ENCODE measurements around the gene MPPED2.

MPPED2 gene

DNA sequence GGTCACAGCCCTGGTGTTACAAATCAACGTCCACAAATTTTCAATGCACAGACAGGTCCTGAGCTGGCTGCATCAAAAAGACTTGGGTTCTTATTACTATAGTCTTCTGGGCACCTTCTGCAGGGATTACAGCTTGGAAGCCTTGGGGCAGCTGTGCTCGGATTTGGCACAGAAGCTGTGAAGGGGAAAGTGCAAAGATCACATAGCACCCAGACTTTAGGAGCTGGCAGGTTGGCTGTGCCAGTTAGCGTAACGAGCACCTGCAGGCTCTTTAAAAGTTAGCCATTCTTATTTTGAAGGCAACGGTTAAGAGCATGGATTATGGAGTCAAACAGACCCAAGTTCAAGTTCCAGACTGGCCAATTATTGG is 162.9 kb downstream of the MPPED2 start:
- no peaks in the 10 kb centered on the region for H3K9me3 Mint-ChIP-seq

DNA sequence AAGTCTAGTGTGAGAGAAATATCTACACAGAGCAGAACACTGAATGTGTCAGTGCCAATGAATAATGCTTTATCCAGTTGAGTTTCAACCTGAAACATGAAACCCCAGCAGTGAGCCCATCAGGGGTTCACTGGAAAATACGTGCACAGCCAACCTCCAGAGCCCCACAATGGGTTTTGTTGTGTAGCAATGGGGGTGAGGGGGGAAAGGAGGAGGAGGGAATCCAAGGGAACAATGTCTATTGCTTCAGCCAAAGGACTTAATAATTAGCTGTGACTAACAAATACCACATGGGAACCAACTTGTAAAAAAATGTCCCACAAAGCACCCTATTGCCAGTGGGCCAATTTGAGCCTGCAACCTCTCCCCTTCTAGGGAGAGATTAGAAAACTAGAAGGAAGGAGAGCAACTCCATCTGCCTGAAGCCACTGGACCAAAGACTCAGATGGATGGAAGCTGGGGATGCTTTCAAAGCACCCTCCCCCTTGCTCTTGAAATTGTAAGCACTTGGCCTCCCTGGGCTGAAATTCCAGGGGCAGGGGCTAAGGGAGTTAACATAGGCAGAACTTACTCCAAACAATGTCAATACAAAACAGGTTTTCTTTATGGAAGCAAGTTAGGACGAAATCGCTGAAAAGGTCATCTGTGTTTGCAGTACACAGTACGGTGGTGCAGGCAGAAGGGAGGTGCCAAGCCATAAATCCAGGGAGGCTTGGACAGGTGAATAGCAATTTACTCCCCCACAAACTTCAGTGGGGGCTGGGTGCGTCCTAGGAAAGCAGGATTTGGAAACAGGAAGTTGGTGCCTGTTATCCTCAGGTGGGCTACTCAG is 163.5 kb downstream of the MPPED2 start:
- H3K27me3 Mint-ChIP-seq = peaks cover 11% of the 10 kb centered on the region
- no peak overlapping the region for H3K4me3 Mint-ChIP-seq
- H3K36me3 Mint-ChIP-seq = no peaks in the 10 kb centered on the region
- no peaks in the 10 kb centered on the region for H3K4me1 Mint-ChIP-seq
- no peaks in the 10 kb centered on the region for H3K9me3 Mint-ChIP-seq
- ATAC-seq = no peak
- no peak overlapping the region for H3K27ac Mint-ChIP-seq

More for the DNA sequence above, 162.9 kb downstream of the MPPED2 start:
- H3K27ac Mint-ChIP-seq = no peak overlapping the region
- no peaks in the 10 kb centered on the region for H3K4me1 Mint-ChIP-seq
- peaks cover 11% of the 10 kb centered on the region for H3K27me3 Mint-ChIP-seq
- no peaks in the 10 kb centered on the region for H3K36me3 Mint-ChIP-seq
- H3K4me3 Mint-ChIP-seq = no peak overlapping the region
- ATAC-seq = no peak

DNA sequence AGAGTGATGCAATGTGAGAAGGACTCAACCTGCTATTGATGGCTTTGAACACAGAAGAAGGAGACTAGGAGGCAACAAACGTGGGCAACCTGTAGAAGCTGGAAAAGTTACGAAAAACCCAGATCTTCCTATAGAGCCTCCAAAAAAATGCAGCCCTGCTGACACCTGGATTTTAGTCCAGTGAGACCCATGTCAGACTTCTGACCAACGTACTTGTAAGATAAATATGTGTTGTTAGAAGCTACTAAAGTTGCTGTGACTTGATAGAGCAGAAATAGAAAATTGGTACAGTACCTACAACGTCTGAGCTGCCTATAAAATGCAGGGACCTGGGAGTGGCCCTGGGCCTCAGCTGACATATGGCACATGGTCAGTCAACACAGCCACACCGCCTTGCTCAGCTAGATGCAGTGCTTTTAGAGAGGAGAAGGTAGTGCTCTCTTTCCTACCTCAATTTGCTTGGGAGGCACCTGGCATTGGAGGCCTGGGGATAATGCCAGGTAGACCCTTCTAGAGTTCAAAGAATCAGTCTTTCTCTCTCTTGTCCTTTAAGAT is 165.8 kb downstream of the MPPED2 start:
- no peaks in the 10 kb centered on the region for H3K27me3 Mint-ChIP-seq
- H3K36me3 Mint-ChIP-seq = no peaks in the 10 kb centered on the region
- H3K27ac Mint-ChIP-seq = no peak overlapping the region
- H3K9me3 Mint-ChIP-seq = no peaks in the 10 kb centered on the region
- no peak for ATAC-seq
- no peaks in the 10 kb centered on the region for H3K4me1 Mint-ChIP-seq
- H3K4me3 Mint-ChIP-seq = no peak overlapping the region

DNA sequence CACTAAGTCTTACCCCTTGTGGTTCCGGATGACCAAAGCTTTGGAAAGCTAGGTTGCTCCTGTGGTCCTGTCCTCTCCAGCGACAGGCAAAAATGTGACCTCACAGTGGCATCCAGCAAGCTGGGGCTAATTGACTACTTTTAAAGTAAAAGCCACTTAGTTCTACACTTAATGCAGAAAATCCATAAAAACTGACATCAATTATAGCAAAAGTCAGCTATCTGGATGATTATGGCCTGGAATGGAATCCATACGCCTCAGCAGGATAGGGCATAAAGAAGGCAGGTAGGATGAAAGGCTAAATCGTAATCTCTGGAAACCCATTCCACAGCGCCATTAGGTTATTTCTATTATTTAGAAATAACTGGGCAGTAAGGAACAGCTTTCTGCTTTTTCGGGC is 171.3 kb downstream of the MPPED2 start:
- Mint-ChIP-seq H3K27ac (no peak overlapping the region), H3K36me3 (no peaks in the 10 kb centered on the region), H3K4me1 (no peaks in the 10 kb centered on the region), H3K4me3 (no peak overlapping the region), H3K9me3 (no peaks in the 10 kb centered on the region), H3K27me3 (no peaks in the 10 kb centered on the region)
- ATAC-seq = no peak

DNA sequence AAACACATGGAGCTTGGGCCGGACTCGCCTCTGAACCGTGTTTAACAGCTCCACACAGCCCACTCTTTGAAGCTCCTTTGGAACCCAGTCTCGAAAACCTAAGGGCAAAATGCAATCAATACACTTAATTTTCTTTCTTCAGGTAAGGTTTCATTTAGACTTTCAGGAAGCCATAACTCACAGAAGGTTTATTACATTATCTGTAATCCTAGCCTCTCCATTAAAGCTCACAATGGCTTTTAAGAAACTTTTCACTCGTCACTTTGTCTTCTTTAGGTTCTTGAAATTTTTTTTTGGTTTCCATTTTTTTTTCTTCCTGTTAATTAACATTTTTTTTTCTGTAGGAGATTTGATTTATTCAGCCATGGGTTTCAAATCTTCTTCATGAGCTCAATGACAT is 171.9 kb downstream of the MPPED2 start:
- H3K36me3 Mint-ChIP-seq = no peaks in the 10 kb centered on the region
- H3K4me1 Mint-ChIP-seq = no peaks in the 10 kb centered on the region
- no peaks in the 10 kb centered on the region for H3K27me3 Mint-ChIP-seq
- no peaks in the 10 kb centered on the region for H3K9me3 Mint-ChIP-seq
- H3K27ac Mint-ChIP-seq = no peak overlapping the region
- no peak overlapping the region for H3K4me3 Mint-ChIP-seq
- no peak for ATAC-seq

DNA sequence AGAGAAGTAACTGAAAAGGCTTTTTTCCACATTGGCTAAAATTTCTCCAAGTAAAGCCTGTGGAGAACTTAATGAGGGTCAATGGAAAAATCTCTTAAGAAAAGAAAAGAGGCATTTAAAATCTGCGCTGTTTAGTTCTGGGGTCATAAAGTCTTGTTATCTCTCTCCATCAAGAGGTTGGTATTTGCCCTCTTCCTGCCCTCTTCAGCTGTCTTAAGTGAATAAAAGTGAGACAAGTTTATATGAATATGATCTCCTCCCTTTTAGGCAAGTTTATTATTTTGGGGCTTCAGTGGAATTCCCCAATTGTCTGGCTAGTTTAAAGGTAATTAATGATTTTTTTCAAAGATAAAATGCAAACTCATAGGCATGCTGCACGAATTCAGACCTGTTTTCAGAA is 173.6 kb downstream of the MPPED2 start:
- Mint-ChIP-seq H3K36me3 (no peaks in the 10 kb centered on the region), H3K27me3 (no peaks in the 10 kb centered on the region), H3K4me1 (no peaks in the 10 kb centered on the region), H3K9me3 (no peaks in the 10 kb centered on the region), H3K27ac (no peak overlapping the region), H3K4me3 (no peak overlapping the region)
- ATAC-seq = no peak

DNA sequence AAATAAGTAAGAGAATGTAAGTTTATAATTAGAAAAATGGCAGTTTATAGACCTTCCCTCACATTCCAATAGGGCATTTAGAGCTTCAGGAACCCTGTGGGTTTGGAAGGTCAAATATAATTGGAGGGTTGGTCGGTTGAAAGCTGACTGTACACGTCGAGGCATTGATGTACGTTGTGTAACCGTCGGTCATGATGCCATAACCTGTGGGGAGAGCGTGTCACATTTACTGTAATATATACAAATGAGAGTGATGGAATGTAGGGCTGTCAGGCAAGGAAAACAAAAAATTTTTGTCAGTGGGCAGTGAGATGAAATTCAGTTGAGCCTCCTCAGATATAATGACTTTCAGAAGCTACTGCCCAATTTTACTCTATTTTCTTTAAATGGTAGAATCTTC is 174.8 kb downstream of the MPPED2 start:
- Mint-ChIP-seq H3K27me3 (peaks cover 5% of the 10 kb centered on the region), H3K9me3 (no peaks in the 10 kb centered on the region), H3K36me3 (no peaks in the 10 kb centered on the region), H3K27ac (no peak overlapping the region), H3K4me3 (no peak overlapping the region), H3K4me1 (no peaks in the 10 kb centered on the region)
- no peak for ATAC-seq

DNA sequence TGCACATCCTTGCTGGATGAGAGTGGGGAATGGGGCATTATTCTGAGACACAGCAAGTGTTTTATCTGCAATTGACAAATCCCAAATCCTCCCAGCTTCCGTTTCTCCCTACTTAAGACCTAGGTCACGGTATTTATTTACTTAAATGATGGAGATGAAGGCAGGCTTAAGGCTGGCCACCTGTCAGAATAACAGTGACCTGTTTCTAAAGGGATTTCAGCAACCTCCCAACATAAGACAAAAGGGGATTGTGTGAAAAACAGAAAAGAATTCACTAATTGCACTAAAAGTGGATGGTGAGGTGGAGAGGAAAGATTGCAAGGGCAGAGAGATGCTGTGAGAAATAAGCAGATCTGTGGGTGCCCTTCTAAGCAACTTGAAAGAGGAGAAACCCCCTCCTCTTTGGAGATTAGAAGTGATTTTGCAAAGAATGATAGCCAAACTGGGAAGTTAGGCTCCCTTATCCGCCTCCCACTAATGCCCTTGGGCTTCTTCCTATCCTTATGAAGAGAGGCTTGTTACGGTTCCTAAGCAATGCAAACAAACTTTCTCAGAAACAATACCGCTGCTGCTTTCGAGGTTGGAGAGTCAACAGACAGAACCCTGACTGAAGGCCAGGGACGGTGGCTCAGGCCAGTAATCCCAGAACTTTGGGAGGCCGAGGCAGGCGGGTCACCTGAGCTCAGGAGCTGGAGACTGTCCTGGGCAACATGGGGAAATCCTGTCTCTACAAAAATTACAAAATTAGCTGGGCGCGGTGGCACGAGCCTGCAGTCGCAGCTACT is 179.0 kb downstream of the MPPED2 start:
- H3K36me3 Mint-ChIP-seq = no peaks in the 10 kb centered on the region
- peaks cover 19% of the 10 kb centered on the region for H3K27me3 Mint-ChIP-seq
- no peaks in the 10 kb centered on the region for H3K4me1 Mint-ChIP-seq
- H3K27ac Mint-ChIP-seq = no peak overlapping the region
- H3K9me3 Mint-ChIP-seq = no peaks in the 10 kb centered on the region
- no peak for ATAC-seq
- H3K4me3 Mint-ChIP-seq = no peak overlapping the region

DNA sequence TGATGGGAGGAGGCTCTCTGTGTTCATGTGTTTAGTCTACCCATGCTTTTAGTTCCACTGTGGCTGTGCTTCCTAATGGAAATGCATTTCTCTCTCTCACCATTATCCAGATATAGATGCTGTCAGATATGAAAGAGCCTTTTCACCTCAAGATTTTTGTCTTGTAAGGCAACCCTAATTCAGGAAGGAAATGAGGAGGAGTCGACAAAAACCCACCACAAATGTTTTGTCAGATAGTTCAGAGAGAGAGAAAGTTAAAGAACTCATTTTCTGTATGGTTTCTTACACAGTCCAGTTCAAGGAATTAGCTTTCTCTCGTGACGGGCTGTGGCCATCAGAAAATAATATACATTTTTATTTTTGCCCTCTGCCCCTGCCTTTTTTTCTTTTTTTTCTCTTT is 180.8 kb downstream of the MPPED2 start:
- no peak overlapping the region for H3K4me3 Mint-ChIP-seq
- H3K27ac Mint-ChIP-seq = no peak overlapping the region
- peaks cover 19% of the 10 kb centered on the region for H3K27me3 Mint-ChIP-seq
- no peaks in the 10 kb centered on the region for H3K36me3 Mint-ChIP-seq
- H3K9me3 Mint-ChIP-seq = no peaks in the 10 kb centered on the region
- no peaks in the 10 kb centered on the region for H3K4me1 Mint-ChIP-seq
- no peak for ATAC-seq

DNA sequence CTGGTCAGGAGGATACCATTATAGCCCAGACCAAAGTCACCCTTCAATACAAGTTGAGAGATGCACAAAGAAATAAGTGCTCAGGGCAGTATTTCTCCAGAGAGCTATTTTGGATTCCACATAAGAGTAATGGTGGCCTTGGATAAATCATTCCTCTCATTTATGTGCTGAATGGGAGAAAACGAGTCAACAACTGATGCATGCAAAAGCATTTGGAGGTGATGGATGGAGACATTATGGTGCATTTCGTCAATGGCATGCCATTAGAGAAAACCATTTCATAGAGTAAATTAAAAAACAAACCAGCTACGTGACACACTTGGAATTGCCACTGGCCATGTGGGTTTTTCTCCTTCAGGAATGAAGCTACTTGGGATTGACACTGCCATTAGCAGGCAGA is 182.0 kb downstream of the MPPED2 start:
- Mint-ChIP-seq H3K36me3 (no peaks in the 10 kb centered on the region), H3K9me3 (no peaks in the 10 kb centered on the region), H3K4me3 (no peak overlapping the region), H3K4me1 (no peaks in the 10 kb centered on the region), H3K27me3 (peaks cover 19% of the 10 kb centered on the region), H3K27ac (no peak overlapping the region)
- ATAC-seq = no peak

DNA sequence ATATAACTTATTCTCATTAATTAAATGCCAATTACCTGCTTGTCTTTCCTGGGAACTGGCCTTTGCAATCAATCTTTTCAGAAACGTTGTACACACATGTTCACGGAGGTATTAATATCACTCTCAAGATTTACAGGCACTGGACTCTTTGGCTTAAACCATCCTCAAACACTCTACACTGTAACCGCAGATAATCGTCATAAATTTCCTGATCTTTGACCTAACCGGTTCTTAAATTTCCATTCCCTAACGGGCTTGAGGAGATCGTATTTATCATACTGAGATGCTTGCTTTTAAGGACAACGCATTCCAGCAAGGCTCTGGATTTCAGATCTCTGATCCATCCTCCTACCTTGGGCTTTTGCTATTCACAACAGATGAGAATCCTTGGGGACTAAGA is 190.4 kb downstream of the MPPED2 start:
- no peaks in the 10 kb centered on the region for H3K27me3 Mint-ChIP-seq

DNA sequence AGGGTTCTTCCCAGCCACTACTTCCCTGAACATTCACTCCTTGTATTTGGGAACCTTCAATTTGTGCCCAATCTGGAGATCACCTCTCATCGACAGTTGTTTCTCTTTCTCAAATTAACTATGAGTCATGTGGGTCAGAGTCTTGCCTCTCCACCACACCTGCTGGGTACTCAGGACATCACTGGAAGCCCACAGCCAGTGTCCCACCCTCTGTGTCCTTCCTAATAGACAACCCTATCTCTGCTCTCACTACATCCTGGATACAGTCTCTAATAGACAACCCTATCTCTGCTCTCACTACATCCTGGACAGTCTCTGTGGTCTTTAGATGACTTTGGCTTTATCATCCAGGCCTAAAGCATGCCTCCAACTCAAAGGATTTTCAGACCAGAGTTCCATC is 193.1 kb downstream of the MPPED2 start:
- Mint-ChIP-seq H3K4me1 (no peaks in the 10 kb centered on the region), H3K9me3 (no peaks in the 10 kb centered on the region), H3K27ac (no peak overlapping the region), H3K4me3 (no peak overlapping the region), H3K27me3 (no peaks in the 10 kb centered on the region), H3K36me3 (no peaks in the 10 kb centered on the region)
- no peak for ATAC-seq

More for the DNA sequence above, 190.4 kb downstream of the MPPED2 start:
- ATAC-seq = no peak
- no peak overlapping the region for H3K27ac Mint-ChIP-seq
- no peaks in the 10 kb centered on the region for H3K4me1 Mint-ChIP-seq
- H3K4me3 Mint-ChIP-seq = no peak overlapping the region
- no peaks in the 10 kb centered on the region for H3K36me3 Mint-ChIP-seq
- no peaks in the 10 kb centered on the region for H3K9me3 Mint-ChIP-seq

DNA sequence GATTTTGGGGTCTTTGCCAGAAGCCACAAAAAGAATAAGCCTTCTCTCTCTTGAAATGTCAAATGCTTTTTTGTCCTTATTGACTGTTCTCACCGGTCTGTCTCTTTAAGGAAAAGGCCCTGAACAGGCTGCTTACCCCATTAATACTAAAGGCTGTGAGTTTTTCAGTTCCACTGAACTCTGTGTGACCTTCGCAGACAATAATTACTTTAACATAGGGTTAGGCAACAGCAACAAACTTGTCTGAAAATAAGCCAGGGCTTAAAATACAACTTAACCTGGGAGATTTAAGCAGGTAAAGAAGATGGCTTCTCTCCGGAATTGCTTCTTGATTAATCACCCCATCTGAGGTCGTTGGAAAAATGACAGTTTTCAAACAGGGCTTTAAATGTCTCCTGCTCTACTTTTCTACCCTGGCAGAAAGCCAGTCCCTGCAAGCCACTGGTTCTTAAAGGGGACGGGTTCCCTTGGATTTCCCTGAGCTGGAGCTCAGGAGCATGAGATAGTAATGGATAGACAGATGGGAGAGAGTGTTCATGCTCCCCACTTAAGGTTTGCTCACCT is 193.8 kb downstream of the MPPED2 start:
- ATAC-seq = no peak
- Mint-ChIP-seq H3K36me3 (no peaks in the 10 kb centered on the region), H3K27ac (no peak overlapping the region), H3K27me3 (no peaks in the 10 kb centered on the region), H3K9me3 (no peaks in the 10 kb centered on the region), H3K4me3 (no peak overlapping the region), H3K4me1 (no peaks in the 10 kb centered on the region)

DNA sequence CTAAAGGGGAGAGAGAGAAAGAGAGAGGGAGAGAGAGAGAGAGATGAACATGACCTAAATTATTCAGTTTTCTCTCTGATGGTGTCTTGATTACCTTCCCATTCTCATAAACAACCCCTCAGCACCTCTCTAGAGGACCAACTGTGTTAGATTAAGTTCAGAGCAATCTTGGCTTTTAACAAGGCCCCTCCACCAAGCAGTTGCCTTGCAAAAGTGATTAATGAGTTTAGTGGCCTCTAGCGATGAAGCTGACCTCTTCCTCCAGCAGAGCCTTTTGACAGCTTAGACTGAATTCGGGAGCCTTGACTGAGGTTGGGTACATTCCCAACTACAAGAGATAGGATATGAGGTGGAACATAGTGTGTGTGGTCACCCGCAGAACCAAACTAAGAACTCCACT is 197.2 kb downstream of the MPPED2 start:
- no peaks in the 10 kb centered on the region for H3K4me1 Mint-ChIP-seq
- no peak overlapping the region for H3K4me3 Mint-ChIP-seq
- no peak overlapping the region for H3K27ac Mint-ChIP-seq
- ATAC-seq = no peak
- no peaks in the 10 kb centered on the region for H3K9me3 Mint-ChIP-seq
- H3K27me3 Mint-ChIP-seq = no peaks in the 10 kb centered on the region
- H3K36me3 Mint-ChIP-seq = no peaks in the 10 kb centered on the region

DNA sequence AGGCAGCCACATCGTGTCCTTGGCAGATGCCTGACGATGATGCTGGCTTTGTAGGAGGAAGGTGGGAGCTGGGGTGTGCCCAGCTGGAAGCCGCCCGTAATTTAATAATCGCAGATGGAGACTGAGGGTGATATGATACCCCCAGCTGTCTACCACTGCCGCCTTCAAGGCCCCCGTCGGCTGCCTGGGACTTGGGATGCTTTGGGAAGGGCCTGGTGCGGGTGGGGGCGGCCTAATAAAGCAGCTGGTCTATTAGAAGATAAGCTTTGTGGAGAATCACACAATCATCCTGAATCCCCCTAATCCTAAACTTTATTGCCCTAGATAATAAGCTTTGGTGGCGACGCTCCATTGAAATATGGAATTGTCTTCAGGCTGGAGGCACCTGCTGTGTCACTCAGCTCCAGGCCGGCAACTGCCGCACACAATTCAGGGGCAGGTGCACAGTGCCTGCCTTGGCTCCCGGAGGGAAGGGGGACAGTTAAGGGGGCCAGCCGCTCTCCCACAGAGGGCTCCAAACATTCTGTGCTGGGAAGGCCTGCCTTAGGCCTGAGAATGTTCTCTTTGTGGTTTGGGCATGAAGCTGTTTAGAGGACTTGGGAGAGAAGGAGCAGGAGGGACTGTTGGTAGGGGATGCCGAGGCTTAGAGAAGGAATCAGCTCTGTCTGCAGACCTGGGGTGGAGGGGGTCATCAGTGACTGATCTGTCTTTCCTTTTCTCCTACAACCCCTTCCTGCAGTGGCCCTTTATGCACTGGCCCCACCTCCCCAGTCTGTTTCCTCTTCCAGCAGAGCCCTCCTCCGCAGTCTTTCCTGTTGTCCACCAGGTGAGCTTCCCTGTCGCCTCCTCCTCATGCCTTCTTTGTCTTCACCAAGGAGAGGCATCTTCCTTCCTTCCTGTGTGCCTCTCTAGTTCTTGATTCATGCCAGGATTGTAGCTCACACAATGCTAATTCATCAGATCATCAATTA is 198.0 kb downstream of the MPPED2 start:
- no peaks in the 10 kb centered on the region for H3K9me3 Mint-ChIP-seq
- no peak for ATAC-seq
- no peaks in the 10 kb centered on the region for H3K36me3 Mint-ChIP-seq
- no peaks in the 10 kb centered on the region for H3K4me1 Mint-ChIP-seq
- no peaks in the 10 kb centered on the region for H3K27me3 Mint-ChIP-seq
- H3K4me3 Mint-ChIP-seq = no peak overlapping the region
- H3K27ac Mint-ChIP-seq = no peak overlapping the region

All from stimulated activated memory B cell treated with anti-CD40 and anti-IgM and Interleukin-4, amounts not matched to agents 10 μg/mL and 1 μg/mL and 100 μg/mL, for 72 hours (primary cell).